GM12878 (cell line): ENCODE results near the gene TNIP2. TPM values are rescaled to one million over a fixed set of nuclear protein-coding genes. Genes with fewer than 3 reads are reported as not detected.

Experiments
- ATAC-seq: fragments of 200-7000 bp; cut with Tn5 transposase; 3 replicates; pipeline ENCODE4 v1.9.1; 2020; ENCODE audit warnings: mild to moderate bottlenecking, moderate library complexity
- BruUV-seq: library from RNA; stranded (reverse); fragments of 400-500 nt; replicated peaks from 2 replicates; lab custom pipeline; 2021; lab: Mats Ljungman, UMichigan
- CTCF ChIA-PET: fragments of 300-600 bp; sonication (Branson Sonifier 250); formaldehyde crosslinking; extraction: SDS; loops from one replicate; lab custom pipeline; 2021; ENCODE audit warnings: inconsistent platforms; lab: Yijun Ruan, JAX
- POLR2A ChIA-PET: fragments of 350-600 bp; formaldehyde crosslinking; extraction: SDS; loops from one replicate; lab custom pipeline; 2021; ENCODE audit warnings: inconsistent platforms; lab: Charles Lee
- RAD21 ChIA-PET: fragments of 300-600 bp; sonication (Branson Sonifier 250); formaldehyde crosslinking; loops from one replicate; lab custom pipeline; 2023; ENCODE audit warnings: antibody characterized with exemption; ENCODE audit not compliant: unreplicated experiment; lab: Charles Lee
- SMC1A ChIA-PET: fragments of 300-600 bp; sonication (Branson Sonifier 250); formaldehyde crosslinking; loops from one replicate; lab custom pipeline; 2023; ENCODE audit not compliant: unreplicated experiment, uncharacterized antibody; lab: Charles Lee
- DNase-seq: peaks from one replicate; pipeline ENCODE4 v3.0.0-alpha.2; 2011; ENCODE audit warnings: low read depth, low spot score
- FAIRE-seq: peaks from 3 replicates; lab custom pipeline; 2011; peaks lifted over from hg19 to GRCh38; lab: Jason Lieb, UNC
- H2AFZ ChIP-seq: 2 replicates; pipeline ENCODE4 v1.6.0; 2011; ENCODE audit warnings: low read depth, low read length, control low read depth; ENCODE audit not compliant: control insufficient read depth
- H3K27ac ChIP-seq: 2 replicates; pipeline ENCODE4 v1.5.1; 2011; ENCODE audit warnings: control low read depth; ENCODE audit not compliant: control insufficient read depth, insufficient read depth
- H3K27me3 ChIP-seq, 2 experiments: replicated peaks in 1 of 2; 2 replicates each; pipeline versions ENCODE4 v1.6.0 to v1.6.1; 2011; ENCODE audit warnings: low read length in 1 of 2; ENCODE audit not compliant: control insufficient read depth in 2 of 2, insufficient read depth in 2 of 2
- H3K36me3 ChIP-seq, 2 experiments: 2 replicates each; pipeline ENCODE4 v1.5.1; 2011; ENCODE audit warnings: low read length in 1 of 2; ENCODE audit not compliant: control insufficient read depth in 2 of 2, insufficient read depth in 2 of 2
- H3K4me1 ChIP-seq: 2 replicates; pipeline ENCODE4 v1.6.1; 2011; ENCODE audit warnings: mild to moderate bottlenecking, low read length, moderate library complexity, mixed read lengths; ENCODE audit not compliant: control insufficient read depth, insufficient read depth
- H3K4me2 ChIP-seq: 2 replicates; pipeline ENCODE4 v1.6.0; 2011; ENCODE audit warnings: control low read depth; ENCODE audit not compliant: control insufficient read depth, insufficient read depth
- H3K4me3 ChIP-seq: fragments of 200-600 bp; sonication (generic); 2 replicates; pipeline ENCODE4 v1.5.1; 2016
- H3K79me2 ChIP-seq: 2 replicates; pipeline ENCODE4 v1.6.0; 2011; ENCODE audit warnings: low read length; ENCODE audit not compliant: control insufficient read depth, insufficient read depth
- H3K9ac ChIP-seq: 2 replicates; pipeline ENCODE4 v1.8.0; 2011; ENCODE audit warnings: low read length, control low read depth, mixed read lengths; ENCODE audit not compliant: control insufficient read depth, insufficient read depth
- H3K9me3 ChIP-seq: replicated peaks from 3 replicates; pipeline ENCODE4 v1.5.1; 2011; ENCODE audit warnings: mild to moderate bottlenecking, low read length; ENCODE audit not compliant: control insufficient read depth, insufficient read depth
- H4K20me1 ChIP-seq: 2 replicates; pipeline ENCODE4 v1.6.0; 2011; ENCODE audit not compliant: control insufficient read depth, insufficient read depth
- CHD1 ChIP-seq: IDR thresholded peaks from 2 replicates; pipeline ENCODE4 v1.6.1; 2012; ENCODE audit warnings: low read depth, low read length, improper control_type of control experiment
- FOS ChIP-seq: IDR thresholded peaks from 3 replicates; pipeline ENCODE4 v1.6.1; 2011; ENCODE audit warnings: borderline replicate concordance; ENCODE audit not compliant: insufficient read length; ENCODE audit errors: extremely low read depth
- GATAD2B ChIP-seq: fragments of 450-650 bp; conservative IDR thresholded peaks from 2 replicates; pipeline ENCODE4 v1.6.1; 2017; ENCODE audit warnings: low read depth, mild to moderate bottlenecking, moderate library complexity
- NR2C2 ChIP-seq: IDR thresholded peaks from 2 replicates; pipeline ENCODE4 v1.6.1; 2011; ENCODE audit warnings: borderline replicate concordance, low read depth; ENCODE audit not compliant: control insufficient read depth, insufficient read length
- POLR2A ChIP-seq: IDR thresholded peaks from 2 replicates; pipeline ENCODE4 v1.6.1; 2011; ENCODE audit warnings: low read depth, mild to moderate bottlenecking, low read length
- RAD21 ChIP-seq: IDR thresholded peaks from 2 replicates; pipeline ENCODE4 v1.6.1; 2011; ENCODE audit warnings: mild to moderate bottlenecking, low read depth, low read length, moderate library complexity; ENCODE audit not compliant: insufficient read depth
- REST ChIP-seq: IDR thresholded peaks from 2 replicates; pipeline ENCODE4 v1.6.1; 2012; ENCODE audit warnings: mild to moderate bottlenecking, low read depth, low read length
- SMAD1 ChIP-seq: fragments of 450-650 bp; IDR thresholded peaks from 2 replicates; pipeline ENCODE4 v1.6.1; 2018; ENCODE audit warnings: mild to moderate bottlenecking, low read depth; ENCODE audit not compliant: partially characterized antibody
- SMAD5 ChIP-seq: IDR thresholded peaks from 2 replicates; pipeline ENCODE4 v1.6.1; 2016; ENCODE audit warnings: antibody characterized with exemption, low read depth
- ZBTB40 ChIP-seq: fragments of 450-650 bp; IDR thresholded peaks from 2 replicates; pipeline ENCODE4 v1.6.1; 2016; ENCODE audit warnings: mild to moderate bottlenecking, moderate library complexity, borderline replicate concordance
- WGBS: methylation state at CpG from one replicate; pipeline ENCODE4 v1.1.6; 2016; ENCODE audit warnings: low lambda C conversion rate; ENCODE audit not compliant: insufficient replicate concordance, insufficient coverage; ENCODE audit errors: missing lambda C conversion rate; 5-methylcytosine and 5-hydroxymethylcytosine counted together
- in situ Hi-C: fragments of 300-500 bp; cut with MboI; formaldehyde crosslinking; loops from 9 replicates; pipeline ENCODE4 v1.14.3; 2018; ENCODE audit warnings: mixed read lengths
- intact Hi-C: fragments of 100-400 bp; cut with micrococcal nuclease; formaldehyde crosslinking; loops from one replicate; pipeline ENCODE4 v1.14.2; 2022; ENCODE audit not compliant: unreplicated experiment
- polyA plus RNA-seq, 11 experiments: library from polyadenylated mRNA; depleted of rRNA in 4 of 11; unstranded in 6 of 11; stranded (reverse) in 5 of 11; fragments of >200 nt; fragmentation: Nextera tagmentation in 4 of 11; fragmentation: Illumina TruSeq in 1 of 11; extraction: Ambion mirVana in 4 of 11; extraction: Trizol in 1 of 11; gene quantifications; 1 replicate in 1 of 11; 2 replicates in 10 of 11; pipeline versions ENCODE4 v1.2.1 to v1.2.3, GENCODE V29; 2011 to 2016; ENCODE audit warnings: inconsistent platforms in 2 of 11, missing spikeins in 2 of 11, low read depth in 1 of 11
- total RNA-seq, 4 experiments: library from RNA; depleted of rRNA in 3 of 4; stranded (reverse); fragments of >200 nt in 3 of 4; fragmentation: Illumina TruSeq in 1 of 4; extraction: Trizol in 1 of 4; gene quantifications; 2 replicates each; pipeline versions ENCODE4 v1.2.1 to v1.2.3, GENCODE V29; 2013 to 2021

Gene TNIP2
- total and polyA plus RNA-seq, 10 of the 15 experiments (the other 5 are each of a cell fraction or from before 2014, with no cell fraction given), result 1.4 to 64.9 (median 45.5) TPM

GRCh38 chr4:2728806-2729532 is 27.2 kb downstream of the TNIP2 start (continued):
- TF ChIP-seq FOS (no peak), NR2C2 (no peak)

- H3K9ac ChIP-seq, result no peak overlapping the region
- intact Hi-C loops, result no loop called here
- H4K20me1 ChIP-seq, result no peaks in the 10 kb centered on the region
- ChIA-PET RAD21 (interaction anchor here (1.1 kb wide), 1 partner anchor 16 kb away, joined by 3 read pairs; no protein-coding TSS in a partner anchor), SMC1A (interaction anchor here (0.7 to 1.2 kb wide), 3 partner anchors 22 to 266 kb away, joined by 3 to 5 read pairs (median 3); no protein-coding TSS in a partner anchor), POLR2A (interaction anchor here (0.6 to 0.7 kb wide), 6 partner anchors 10 to 492 kb away, joined by 3 to 9 read pairs (median 4); no protein-coding TSS in a partner anchor), CTCF (interaction anchor here (0.6 to 1.0 kb wide), 2 partner anchors 10 to 1020 kb away, joined by 3 read pairs; no protein-coding TSS in a partner anchor)
- peaks cover 7 to 13% of the 10 kb centered on the region in 2 experiments for H3K36me3 ChIP-seq
- no peak overlapping the region for H2AFZ ChIP-seq
- no peaks in the 10 kb centered on the region for H3K9me3 ChIP-seq
- FAIRE-seq (no peak), ATAC-seq (no peak), DNase-seq (no peak)
- no peak overlapping the region for H3K4me2 ChIP-seq
- TF ChIP-seq SMAD5 (no peak), RAD21 (no peak), SMAD1 (no peak), REST (no peak), GATAD2B (no peak), POLR2A (no peak), ZBTB40 (no peak), CHD1 (no peak)
- no peak overlapping the region for H3K4me3 ChIP-seq
- no peaks in the 10 kb centered on the region for H3K79me2 ChIP-seq
- no peak overlapping the region for H3K27ac ChIP-seq
- no peaks in the 10 kb centered on the region for H3K27me3 ChIP-seq
- no peaks in the 10 kb centered on the region for H3K4me1 ChIP-seq
- no TSS peak for BruUV-seq
- in situ Hi-C loops, result no loop called here
- 98% methylated on average over 2 of the region's 3 CpGs for WGBS
Observed at GRCh38 chr4:2728221-2728620, 27.9 kb downstream of the TNIP2 start.
